GM21529 (cell line): ENCODE measurements around the gene SHC2.

ENCODE experiments used
- ATAC-seq: cut with Tn5 transposase; IDR thresholded peaks from one replicate; pipeline ENCODE4 v1.9.1; 2021; ENCODE audit not compliant: unreplicated experiment

SHC2 gene

GRCh38 chr19:376111-376470 is 84.7 kb downstream of the SHC2 start:
- ATAC-seq = no peak

GRCh38 chr19:375395-376110 is 85.3 kb downstream of the SHC2 start:
- ATAC-seq = no peak

- no peak for ATAC-seq
Measured at GRCh38 chr19:374886-375235, 86.0 kb downstream of the SHC2 start.

GRCh38 chr19:374183-374885 is 86.5 kb downstream of the SHC2 start:
- ATAC-seq = no peak

- ATAC-seq = no peak
Measured at GRCh38 chr19:373391-374182, 87.2 kb downstream of the SHC2 start.

- ATAC-seq = no peak
Measured at GRCh38 chr19:372306-372890, 88.4 kb downstream of the SHC2 start.

GRCh38 chr19:371501-372168 is 89.2 kb downstream of the SHC2 start:
- ATAC-seq = no peak

- ATAC-seq = no peak
Measured at GRCh38 chr19:370641-371330, 90.0 kb downstream of the SHC2 start.

- ATAC-seq = no peak
Measured at GRCh38 chr19:369876-370275, 91.0 kb downstream of the SHC2 start.

GRCh38 chr19:369256-369655 is 91.6 kb downstream of the SHC2 start:
- ATAC-seq = no peak

- ATAC-seq = no peak
Measured at GRCh38 chr19:368630-369024, 92.2 kb downstream of the SHC2 start.

GRCh38 chr19:367963-368629 is 92.7 kb downstream of the SHC2 start:
- no peak for ATAC-seq

- no peak for ATAC-seq
Measured at GRCh38 chr19:367561-367960, 93.3 kb downstream of the SHC2 start.

GRCh38 chr19:366951-367350 is 93.9 kb downstream of the SHC2 start:
- no peak for ATAC-seq
